Ovary (tissue), 9 donors: ENCODE results near the gene PTPN3. TPM values are rescaled to one million over a fixed set of nuclear protein-coding genes. Genes with fewer than 3 reads are reported as not detected.
"Not testable (repeated sequence)": the region's sequence is repeated elsewhere in the genome, so short reads cannot be mapped to it uniquely, and the experiment has no call there.

Experiments used
- DNase-seq, 5 donors: peaks; one replicate each; pipeline ENCODE4 v3.0.0-alpha.2; 2019 to 2020
- H3K27ac ChIP-seq, 2 donors: fragments of 200-600 bp; one replicate each; pipeline versions ENCODE4 v1.5.1 to v1.8.0; 2019 to 2022
- H3K27me3 ChIP-seq: fragments of 200-600 bp; one replicate; pipeline ENCODE4 v1.8.0; 2022
- H3K36me3 ChIP-seq: fragments of 200-600 bp; sonication (generic); one replicate; pipeline ENCODE4 v1.5.1; 2019
- H3K4me1 ChIP-seq: one replicate; pipeline ENCODE4 v1.8.1; 2013; ENCODE audit warnings: mild to moderate bottlenecking, moderate library complexity; ENCODE audit not compliant: insufficient read depth
- H3K4me3 ChIP-seq: fragments of 200-600 bp; sonication (generic); one replicate; pipeline ENCODE4 v1.5.1; 2017
- H3K9me3 ChIP-seq, 2 donors: fragments of 200-600 bp in 1 of 2; sonication (generic) in 1 of 2; one replicate each; pipeline versions ENCODE4 v1.5.1 to v1.8.1; 2013 to 2019; ENCODE audit warnings: mild to moderate bottlenecking in 1 of 2, moderate library complexity in 1 of 2
- CTCF ChIP-seq, 3 donors: fragments of 450-650 bp in 2 of 3; fragments of 200-600 bp in 1 of 3; IDR thresholded peaks; one replicate each; pipeline versions ENCODE4 v1.5.1 to v1.8.0; 2016 to 2022; ENCODE audit warnings: antibody characterized with exemption in 3 of 3, mild to moderate bottlenecking in 1 of 3
- EP300 ChIP-seq: sonication (generic); formaldehyde crosslinking; IDR thresholded peaks from one replicate; pipeline ENCODE4 v1.6.1; 2017; ENCODE audit warnings: antibody characterized with exemption
- POLR2A ChIP-seq: fragments of 450-650 bp; IDR thresholded peaks from one replicate; pipeline ENCODE4 v1.6.1; 2017; ENCODE audit warnings: antibody characterized with exemption, mild to moderate bottlenecking, moderate library complexity
- WGBS, 3 donors: extraction: QIAGEN DNeasy Blood & Tissue Kit in 1 of 3; methylation state at CpG; one replicate each; pipeline versions ENCODE4 v1.1.5 to v1.1.7; 2013 to 2017; 5-methylcytosine and 5-hydroxymethylcytosine counted together
- intact Hi-C, 4 donors: fragments of 100-400 bp; cut with DNase I; formaldehyde crosslinking; loops; one replicate each; pipeline versions ENCODE4 v1.11.0 to v1.15.1; 2022 to 2023
- polyA plus RNA-seq, 2 donors: library from polyadenylated mRNA; stranded (reverse); fragments of 200-250 nt in 1 of 2; fragments of 350-450 nt in 1 of 2; fragmentation: Illumina TruSeq in 1 of 2; extraction: RNeasy Lipid Tissue Mini Kit (QIAGEN cat#74804) in 1 of 2; gene quantifications; one replicate each; pipeline ENCODE4 v1.2.3, GENCODE V29; 2013 to 2014
- total RNA-seq, 7 donors: library from RNA; depleted of rRNA in 2 of 7; stranded (reverse); fragments of >200 nt in 2 of 7; fragmentation: NEBNext Ultra II Directional in 3 of 7; extraction: Animal tissue kit (Norgen Biotek cat#: 25700) in 3 of 7; gene quantifications; one replicate each; pipeline versions ENCODE4 v1.1.0 to v1.2.4, GENCODE V29; 2016 to 2023
- donor health status: DM: no; HTN: no; CAD: no; lungs with moderate emphysema.
- donor health status: DM: no; HTN: no; CAD: no.
- donor health status: Bipolar disorder and iron deficiency.
- donor health status: DM: yes; HTN: yes; CAD: no.
- donor health status: DM: no; HTN: no; CAD: no.
- donor health status: DM: yes; HTN: yes; CAD: no.

The PTPN3 gene
- total and polyA plus RNA-seq, 9 donors: 0.20 to 17.8 (median 1.6) TPM

GRCh38 chr9:109371374-109371773, 126.7 kb downstream of the PTPN3 start:
- intact Hi-C loops: no loop called here
- H3K27me3 ChIP-seq: no peaks in the 10 kb centered on the region
- 88 to 94% (median 93%) methylated on average over 1 of the region's 1 CpG for WGBS, 3 donors
- H3K4me3 ChIP-seq: no peak overlapping the region
- no peaks in the 10 kb centered on the region for H3K4me1 ChIP-seq
- H3K9me3 ChIP-seq: no peaks in the 10 kb centered on the region
- no peak overlapping the region for H3K27ac ChIP-seq
- no peak for TF ChIP-seq POLR2A
- TF ChIP-seq CTCF (IDR thresholded peaks at IDR 0.05): no peak
- no peak for TF ChIP-seq EP300
- H3K36me3 ChIP-seq: no peaks in the 10 kb centered on the region
- no peak for DNase-seq

GRCh38 chr9:109369285-109369684, 128.8 kb downstream of the PTPN3 start:
- DNase-seq: no peak
- Histone ChIP-seq H3K9me3 (no peaks in the 10 kb centered on the region), H3K27me3 (no peaks in the 10 kb centered on the region), H3K36me3 (no peaks in the 10 kb centered on the region), H3K4me3 (no peak overlapping the region), H3K27ac (no peak overlapping the region), H3K4me1 (no peaks in the 10 kb centered on the region)
- intact Hi-C loops: no loop called here
- WGBS, 3 donors: 48 to 79% (median 61%) methylated on average over 2 of the region's 2 CpGs
- no peak for TF ChIP-seq POLR2A
- no peak for TF ChIP-seq EP300
- no peak for TF ChIP-seq CTCF (IDR thresholded peaks at IDR 0.05)

GRCh38 chr9:109360771-109361170, 137.3 kb downstream of the PTPN3 start:
- intact Hi-C loops: no loop called here
- no peak for DNase-seq
- TF ChIP-seq EP300: no peak
- TF ChIP-seq CTCF (IDR thresholded peaks at IDR 0.05): no peak
- no peak for TF ChIP-seq POLR2A
- H3K27ac ChIP-seq: no peak overlapping the region
- H3K4me3 ChIP-seq: no peak overlapping the region
- H3K27me3 ChIP-seq: no peaks in the 10 kb centered on the region
- no peaks in the 10 kb centered on the region for H3K9me3 ChIP-seq
- no peaks in the 10 kb centered on the region for H3K36me3 ChIP-seq
- 70 to 82% (median 71%) methylated on average over 5 of the region's 5 CpGs for WGBS, 3 donors
- no peaks in the 10 kb centered on the region for H3K4me1 ChIP-seq

- 78 to 87% (median 83%) methylated on average over 8 of the region's 8 CpGs for WGBS, 3 donors
- DNase-seq: not testable (repeated sequence)
Measured at GRCh38 chr9:109358968-109359603, 139.0 kb downstream of the PTPN3 start.

GRCh38 chr9:109355564-109356297, 142.4 kb downstream of the PTPN3 start:
- H3K27ac ChIP-seq: no peak overlapping the region
- no peaks in the 10 kb centered on the region for H3K9me3 ChIP-seq
- WGBS, 3 donors: 81 to 85% (median 84%) methylated on average over 21 of the region's 21 CpGs
- H3K4me3 ChIP-seq: no peak overlapping the region
- H3K36me3 ChIP-seq: no peaks in the 10 kb centered on the region
- TF ChIP-seq CTCF (IDR thresholded peaks at IDR 0.05) (no peak), POLR2A (no peak)
- H3K27me3 ChIP-seq: no peaks in the 10 kb centered on the region
- no peaks in the 10 kb centered on the region for H3K4me1 ChIP-seq
- intact Hi-C loops: no loop called here
- no peak for DNase-seq

More at GRCh38 chr9:109358968-109359603, 139.0 kb downstream of the PTPN3 start:
- H3K9me3 ChIP-seq, H3K27me3 ChIP-seq, H3K27ac ChIP-seq, H3K4me1 ChIP-seq, H3K4me3 ChIP-seq, H3K36me3 ChIP-seq, intact Hi-C loops: not testable (repeated sequence)
